Endodermal cell (in vitro differentiated cells): ENCODE measurements around the gene HOMER2. TPM values are rescaled to one million over a fixed set of nuclear protein-coding genes. Genes with fewer than 3 reads are reported as not detected.

Experiments used
- DNase-seq: peaks from one replicate; pipeline ENCODE4 v3.0.0-alpha.2; 2017
- H3K27ac ChIP-seq: 2 replicates; pipeline ENCODE4 v1.5.1; 2013; ENCODE audit warnings: mild to moderate bottlenecking, low read depth, low read length, moderate library complexity
- H3K27me3 ChIP-seq: 2 replicates; pipeline ENCODE4 v1.6.1; 2013; ENCODE audit warnings: mild to moderate bottlenecking, low read length, moderate library complexity; ENCODE audit not compliant: insufficient read depth, control insufficient read depth, poor library complexity, severe bottlenecking
- H3K36me3 ChIP-seq: 2 replicates; pipeline ENCODE4 v1.7.0; 2013; ENCODE audit warnings: mild to moderate bottlenecking, low read length, moderate library complexity; ENCODE audit not compliant: control insufficient read depth, insufficient read depth
- H3K4me1 ChIP-seq: one replicate; pipeline ENCODE4 v1.7.0; 2013; ENCODE audit warnings: low read length; ENCODE audit not compliant: control insufficient read depth, insufficient read depth
- H3K4me3 ChIP-seq: 2 replicates; pipeline ENCODE4 v1.5.1; 2013; ENCODE audit warnings: mild to moderate bottlenecking, low read length, moderate library complexity
- H3K9ac ChIP-seq: 2 replicates; pipeline ENCODE4 v1.6.1; 2013; ENCODE audit warnings: mild to moderate bottlenecking, low read length, moderate library complexity; ENCODE audit not compliant: poor library complexity, severe bottlenecking; ENCODE audit errors: extremely low read depth
- H3K9me3 ChIP-seq: 2 replicates; pipeline ENCODE4 v1.6.1; 2013; ENCODE audit warnings: mild to moderate bottlenecking, low read length, moderate library complexity; ENCODE audit not compliant: control insufficient read depth
- H3K27ac Mint-ChIP-seq: 2 replicates; pipeline ENCODE4 v1.8.0; 2020; ENCODE audit warnings: mixed read lengths
- H3K27me3 Mint-ChIP-seq: 2 replicates; pipeline ENCODE4 v1.8.0; 2021; ENCODE audit warnings: mild to moderate bottlenecking, mixed read lengths; ENCODE audit not compliant: insufficient read depth
- H3K36me3 Mint-ChIP-seq: 2 replicates; pipeline ENCODE4 v1.8.0; 2020; ENCODE audit warnings: low read depth, mixed read lengths
- H3K4me1 Mint-ChIP-seq: 2 replicates; pipeline ENCODE4 v1.8.0; 2020; ENCODE audit warnings: mixed read lengths
- H3K4me3 Mint-ChIP-seq: 2 replicates; pipeline ENCODE4 v1.8.0; 2020; ENCODE audit warnings: mild to moderate bottlenecking, moderate library complexity, mixed read lengths
- H3K9me3 Mint-ChIP-seq: 2 replicates; pipeline ENCODE4 v1.8.0; 2020; ENCODE audit warnings: mild to moderate bottlenecking, mixed read lengths
- WGBS, 2 experiments: methylation state at CpG; one replicate each; pipeline versions ENCODE4 v1.1.5 to v1.1.7; 2013; ENCODE audit warnings: missing lambda C conversion rate in 2 of 2, mixed read lengths in 1 of 2; ENCODE audit not compliant: insufficient coverage in 1 of 2, insufficient read length in 1 of 2; 5-methylcytosine and 5-hydroxymethylcytosine counted together
- total RNA-seq, 2 donors: library from RNA; stranded (reverse); fragmentation: NEBNext Ultra II Directional in 1 of 2; extraction: Animal tissue kit (Norgen Biotek cat#: 25700) in 1 of 2; gene quantifications; 2 replicates in 1 of 2; 3 replicates in 1 of 2; pipeline ENCODE4 v1.2.1, GENCODE V29; 2021
- TF ChIP-seq, protein P1 (sequence below): fragments of 200-600 bp; sonication (generic); conservative IDR thresholded peaks from 2 replicates; pipeline ENCODE4 v1.5.0; 2021; ENCODE audit warnings: antibody characterized with exemption, mild to moderate bottlenecking

The HOMER2 gene
- total RNA-seq, 2 donors from 2014 or later: 31.8 to 32.7 TPM

DNA sequence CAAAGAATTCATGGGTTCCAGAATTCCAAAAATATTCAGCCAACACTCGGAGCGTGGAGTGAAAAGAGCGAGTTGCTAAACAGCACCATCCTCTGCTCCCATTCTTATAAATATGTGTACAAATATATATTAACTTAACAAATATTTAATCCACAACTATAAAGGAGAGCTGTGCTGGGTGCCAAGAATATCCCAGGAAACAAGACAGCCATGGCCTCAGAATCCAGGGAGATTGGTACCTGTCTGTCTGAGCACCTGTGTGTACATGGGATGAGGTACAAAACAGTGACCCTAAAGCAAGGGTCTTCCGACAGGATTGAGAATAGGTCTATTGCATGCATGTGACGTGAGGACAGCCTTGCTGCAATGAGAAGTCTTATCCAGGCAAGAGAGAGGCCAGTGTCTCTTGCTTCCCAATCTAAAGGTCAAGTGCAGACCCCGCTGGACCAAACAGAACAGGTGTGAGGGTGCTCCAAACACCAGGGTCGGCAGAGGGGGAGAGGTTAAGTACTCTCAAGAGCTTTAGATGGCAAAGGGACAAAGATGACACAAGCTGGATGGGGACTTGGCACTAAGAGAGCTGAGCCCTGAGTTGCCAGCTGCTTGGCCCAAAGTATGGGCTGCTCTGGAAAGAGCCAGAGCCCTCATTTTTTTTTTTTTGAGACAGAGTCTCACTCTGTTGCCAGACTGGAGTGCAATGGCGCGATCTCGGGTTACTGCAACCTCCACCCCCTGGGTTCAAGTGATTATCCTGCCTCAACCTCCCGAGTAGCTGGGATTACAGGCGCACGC, 36.2 kb downstream of the HOMER2 start:
- no peak overlapping the region for H3K4me3 ChIP-seq
- no peak overlapping the region for H3K27ac ChIP-seq
- peaks cover 13% of the 10 kb centered on the region for H3K4me1 ChIP-seq
- Mint-ChIP-seq H3K36me3 (peaks cover 3% of the 10 kb centered on the region), H3K27ac (no peak overlapping the region), H3K27me3 (no peaks in the 10 kb centered on the region), H3K9me3 (peaks cover 6% of the 10 kb centered on the region), H3K4me3 (no peak overlapping the region), H3K4me1 (peaks cover 17% of the 10 kb centered on the region)
- peaks cover 7% of the 10 kb centered on the region for H3K9me3 ChIP-seq
- DNase-seq: no peak
- no peaks in the 10 kb centered on the region for H3K36me3 ChIP-seq
- TF ChIP-seq, protein P1, sequence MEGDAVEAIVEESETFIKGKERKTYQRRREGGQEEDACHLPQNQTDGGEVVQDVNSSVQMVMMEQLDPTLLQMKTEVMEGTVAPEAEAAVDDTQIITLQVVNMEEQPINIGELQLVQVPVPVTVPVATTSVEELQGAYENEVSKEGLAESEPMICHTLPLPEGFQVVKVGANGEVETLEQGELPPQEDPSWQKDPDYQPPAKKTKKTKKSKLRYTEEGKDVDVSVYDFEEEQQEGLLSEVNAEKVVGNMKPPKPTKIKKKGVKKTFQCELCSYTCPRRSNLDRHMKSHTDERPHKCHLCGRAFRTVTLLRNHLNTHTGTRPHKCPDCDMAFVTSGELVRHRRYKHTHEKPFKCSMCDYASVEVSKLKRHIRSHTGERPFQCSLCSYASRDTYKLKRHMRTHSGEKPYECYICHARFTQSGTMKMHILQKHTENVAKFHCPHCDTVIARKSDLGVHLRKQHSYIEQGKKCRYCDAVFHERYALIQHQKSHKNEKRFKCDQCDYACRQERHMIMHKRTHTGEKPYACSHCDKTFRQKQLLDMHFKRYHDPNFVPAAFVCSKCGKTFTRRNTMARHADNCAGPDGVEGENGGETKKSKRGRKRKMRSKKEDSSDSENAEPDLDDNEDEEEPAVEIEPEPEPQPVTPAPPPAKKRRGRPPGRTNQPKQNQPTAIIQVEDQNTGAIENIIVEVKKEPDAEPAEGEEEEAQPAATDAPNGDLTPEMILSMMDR: no peak
- WGBS, 2 experiments: 92 to 100% methylated on average over 3 to 13 of the region's 13 CpGs
- H3K9ac ChIP-seq: no peak overlapping the region
- no peaks in the 10 kb centered on the region for H3K27me3 ChIP-seq

DNA sequence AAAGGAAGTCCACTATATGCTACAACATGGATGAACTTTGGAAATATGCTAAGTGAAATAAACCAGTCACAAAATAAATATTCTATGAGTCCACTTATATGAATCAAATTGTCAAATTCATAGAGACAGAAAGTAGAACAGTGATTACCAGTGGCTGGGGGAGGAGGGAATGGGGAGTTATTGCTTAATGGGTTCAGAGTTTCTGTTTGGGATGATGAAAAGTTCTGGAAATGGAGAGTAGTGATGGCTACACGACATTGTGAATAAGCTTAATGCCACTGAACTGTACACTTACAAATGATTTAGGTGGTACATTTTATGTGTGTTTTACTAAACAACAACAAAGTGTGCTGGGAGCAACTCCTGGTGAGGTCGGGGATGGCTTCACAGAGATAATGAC, 38.1 kb downstream of the HOMER2 start:
- H3K27me3 Mint-ChIP-seq: no peaks in the 10 kb centered on the region
- Histone ChIP-seq H3K27me3 (no peaks in the 10 kb centered on the region), H3K27ac (no peak overlapping the region), H3K36me3 (no peaks in the 10 kb centered on the region), H3K4me3 (no peak overlapping the region), H3K9ac (no peak overlapping the region), H3K4me1 (peaks cover 13% of the 10 kb centered on the region), H3K9me3 (peaks cover 14% of the 10 kb centered on the region)
- 82 to 83% methylated on average over 1 to 2 of the region's 2 CpGs for WGBS, 2 experiments
- DNase-seq: no peak
- peaks cover 30% of the 10 kb centered on the region for H3K4me1 Mint-ChIP-seq
- H3K36me3 Mint-ChIP-seq: peaks cover 4% of the 10 kb centered on the region
- no peak overlapping the region for H3K27ac Mint-ChIP-seq
- TF ChIP-seq, protein P1: no peak
- peaks cover 15% of the 10 kb centered on the region for H3K9me3 Mint-ChIP-seq
- H3K4me3 Mint-ChIP-seq: no peak overlapping the region

- Mint-ChIP-seq H3K36me3 (peaks cover 16% of the 10 kb centered on the region), H3K4me1 (peaks cover 26% of the 10 kb centered on the region), H3K27ac (peak overlapping the region; percentile 97), H3K27me3 (no peaks in the 10 kb centered on the region), H3K9me3 (peaks cover 41% of the 10 kb centered on the region), H3K4me3 (no peak overlapping the region)
- TF ChIP-seq, protein P1: no peak
- H3K4me3 ChIP-seq: peak overlapping the region; percentile 21
- WGBS, 2 experiments: 91 to 92% methylated on average over 2 to 4 of the region's 4 CpGs
- no peaks in the 10 kb centered on the region for H3K27me3 ChIP-seq
- peaks cover 13% of the 10 kb centered on the region for H3K4me1 ChIP-seq
- no peak for DNase-seq
- H3K9me3 ChIP-seq: peaks cover 44% of the 10 kb centered on the region
- no peak overlapping the region for H3K27ac ChIP-seq
- H3K9ac ChIP-seq: peak overlapping the region; percentile 50
- peaks cover 6% of the 10 kb centered on the region for H3K36me3 ChIP-seq
Measured at GRCh38 chr15:82911458-82911857, 41.1 kb downstream of the HOMER2 start.
